Hematopoietic multipotent progenitor cell (in vitro differentiated cells): ENCODE measurements around the gene ZNF598. TPM values are rescaled to one million over a fixed set of nuclear protein-coding genes. Genes with fewer than 3 reads are reported as not detected.
"Not testable (repeated sequence)": the region's sequence is repeated elsewhere in the genome, so short reads cannot be mapped to it uniquely, and the experiment has no call there.

Source experiments
- DNase-seq, 3 donors: peaks; one replicate each; pipeline ENCODE4 v3.0.0-alpha.2; 2011 to 2015; ENCODE audit warnings: low read depth in 2 of 3, low spot score in 2 of 3
- small RNA-seq: library from RNA; depleted of rRNA; stranded (forward); fragments of <200 nt; gene quantifications from one replicate; pipeline ENCODE3, GENCODE V24; 2012
- total RNA-seq: library from RNA; depleted of rRNA; stranded (reverse); fragments of >200 nt; gene quantifications from one replicate; pipeline ENCODE4 v1.2.3, GENCODE V29; 2012

Gene ZNF598
- total RNA-seq, 1 donor, result 34.7 TPM

- not testable (repeated sequence) for DNase-seq
Observed at GRCh38 chr16:1962161-1963153, 47.2 kb downstream of the ZNF598 start.

- DNase-seq, result no peak
Observed at GRCh38 chr16:1961651-1962067, 48.0 kb downstream of the ZNF598 start.

GRCh38 chr16:1960665-1961630, 48.7 kb downstream of the ZNF598 start:
- no peak for DNase-seq

- peak; percentile 80 to 87 (median 82) for DNase-seq
Observed at GRCh38 chr16:1959269-1960039, 50.2 kb downstream of the ZNF598 start, which contains the start of gene NDUFB10. TSS of gene NDUFB10 (plus strand) at chr16:1959538. CDS start at chr16:1959625, 87 bp downstream.

- no peak for DNase-seq
Observed at GRCh38 chr16:1958715-1959268, 50.8 kb downstream of the ZNF598 start.

- not testable (repeated sequence) for DNase-seq
Observed at GRCh38 chr16:1958143-1958491, 51.5 kb downstream of the ZNF598 start.

- not testable (repeated sequence) for DNase-seq
Observed at GRCh38 chr16:1957434-1958142, 52.0 kb downstream of the ZNF598 start.

GRCh38 chr16:1953734-1954133, 55.9 kb downstream of the ZNF598 start:
- DNase-seq, result no peak

GRCh38 chr16:1950559-1950958, 59.1 kb downstream of the ZNF598 start:
- no peak for DNase-seq

- no peak for DNase-seq
Observed at GRCh38 chr16:1950047-1950446, 59.6 kb downstream of the ZNF598 start.

GRCh38 chr16:1949507-1949906, 60.1 kb downstream of the ZNF598 start:
- no peak for DNase-seq

Small RNA genes within 50 kb of the gene (small RNA-seq; reads per million reads assigned to genes)
- gene AC005363.2 (not detected), gene RN7SL219P (not detected), gene SNORA10 (not detected), gene SNORA64 (not detected)

Other genes with a start within 250 kb of the ZNF598 start
- gene NME3, start 238.3 kb downstream of the ZNF598 start, total RNA-seq, result 46.3 TPM
- gene EME2, start 237.0 kb downstream of the ZNF598 start, total RNA-seq, result 17.2 TPM
- 80.8 TPM for gene MRPS34, start 236.7 kb downstream of the ZNF598 start, total RNA-seq
- gene SPSB3, start 227.2 kb downstream of the ZNF598 start, total RNA-seq, result 102 TPM
- gene NUBP2, start 226.9 kb downstream of the ZNF598 start, total RNA-seq, result 75.9 TPM
- 0.81 TPM for gene IGFALS, start 216.1 kb downstream of the ZNF598 start, total RNA-seq
- gene HAGH, start 183.0 kb downstream of the ZNF598 start, total RNA-seq, result 46.6 TPM
- gene FAHD1, start 182.6 kb downstream of the ZNF598 start, total RNA-seq, result 46.6 TPM
- 0.54 TPM for gene MEIOB, start 137.7 kb downstream of the ZNF598 start, total RNA-seq
- not detected for gene HS3ST6, start 91.4 kb downstream of the ZNF598 start, total RNA-seq
- 40.1 TPM for gene MSRB1, start 66.6 kb downstream of the ZNF598 start, total RNA-seq
- gene RPL3L, start 55.1 kb downstream of the ZNF598 start, total RNA-seq, result not detected
- gene NDUFB10, start 50.3 kb downstream of the ZNF598 start, total RNA-seq, result 138 TPM
- 14,735 TPM for gene RPS2, start 45.0 kb downstream of the ZNF598 start, total RNA-seq
- 0.54 TPM for gene RNF151, start 43.0 kb downstream of the ZNF598 start, total RNA-seq
- 62.7 TPM for gene TBL3, start 37.8 kb downstream of the ZNF598 start, total RNA-seq
- gene NOXO1, start 28.4 kb downstream of the ZNF598 start, total RNA-seq, result not detected
- gene GFER, start 25.6 kb downstream of the ZNF598 start, total RNA-seq, result 14.5 TPM
- 4.3 TPM for gene SYNGR3, start 19.9 kb downstream of the ZNF598 start, total RNA-seq
- 3.8 TPM for gene NPW, start 10.0 kb upstream of the ZNF598 start, total RNA-seq
- 8.6 TPM for gene NHERF2, start 17.1 kb upstream of the ZNF598 start, total RNA-seq
- gene NTHL1, start 38.0 kb upstream of the ZNF598 start, total RNA-seq, result 73.2 TPM
- gene TSC2, start 38.2 kb upstream of the ZNF598 start, total RNA-seq, result 71.1 TPM
- 125 TPM for gene PKD1, start 126.1 kb upstream of the ZNF598 start, total RNA-seq
- gene RAB26, start 138.8 kb upstream of the ZNF598 start, total RNA-seq, result 0.27 TPM
- gene TRAF7, start 146.0 kb upstream of the ZNF598 start, total RNA-seq, result 90.5 TPM
- under 0.01 TPM for gene CASKIN1, start 186.8 kb upstream of the ZNF598 start, total RNA-seq
- gene MLST8, start 195.6 kb upstream of the ZNF598 start, total RNA-seq, result 87.5 TPM
- 1.3 TPM for gene BRICD5, start 201.0 kb upstream of the ZNF598 start, total RNA-seq
- gene PGP, start 205.0 kb upstream of the ZNF598 start, total RNA-seq, result 12.9 TPM
- 52.0 TPM for gene E4F1, start 213.8 kb upstream of the ZNF598 start, total RNA-seq
- 0.54 TPM for gene DNASE1L2, start 226.6 kb upstream of the ZNF598 start, total RNA-seq
- gene ECI1, start 241.8 kb upstream of the ZNF598 start, total RNA-seq, result 53.9 TPM